Ascending aorta (tissue), 2 donors: ENCODE results near the gene COX6A1. TPM values are rescaled to one million over a fixed set of nuclear protein-coding genes. Genes with fewer than 3 reads are reported as not detected.

Experiments
- DNase-seq, 2 donors: peaks; one replicate each; pipeline ENCODE4 v3.0.0-alpha.2; 2019; ENCODE audit warnings: low spot score in 2 of 2
- H3K27ac ChIP-seq, 2 donors: fragments of 200-600 bp; sonication (generic); one replicate each; pipeline ENCODE4 v1.5.1; 2016 to 2017; ENCODE audit warnings: mild to moderate bottlenecking in 1 of 2
- H3K27me3 ChIP-seq: fragments of 200-600 bp; sonication (generic); one replicate; pipeline ENCODE4 v1.5.1; 2017
- H3K36me3 ChIP-seq, 2 donors: fragments of 200-600 bp; sonication (generic); one replicate each; pipeline ENCODE4 v1.5.1; 2016
- H3K4me1 ChIP-seq, 2 donors: fragments of 200-600 bp; sonication (generic); one replicate each; pipeline ENCODE4 v1.5.1; 2016 to 2017; ENCODE audit warnings: mild to moderate bottlenecking in 1 of 2
- H3K4me3 ChIP-seq, 2 donors: fragments of 200-600 bp; sonication (generic); one replicate each; pipeline ENCODE4 v1.5.1; 2016 to 2017; ENCODE audit warnings: mild to moderate bottlenecking in 1 of 2
- H3K9me3 ChIP-seq, 2 donors: fragments of 200-600 bp; sonication (generic); one replicate each; pipeline ENCODE4 v1.5.1; 2016
- intact Hi-C: fragments of 100-400 bp; cut with DNase I; formaldehyde crosslinking; loops from one replicate; pipeline ENCODE4 v1.15.1; 2023
- total RNA-seq: library from RNA; depleted of rRNA; stranded (reverse); fragments of >200 nt; gene quantifications from one replicate; pipeline ENCODE4 v1.1.0, GENCODE V29; 2016
- TF ChIP-seq, protein P1 (sequence below), 3 experiments: fragments of 200-600 bp in 2 of 3; fragments of 450-650 bp in 1 of 3; sonication (generic) in 2 of 3; IDR thresholded peaks; one replicate each; pipeline ENCODE4 v1.5.1; 2016 to 2019; ENCODE audit warnings: antibody characterized with exemption in 3 of 3, mild to moderate bottlenecking in 1 of 3, moderate library complexity in 1 of 3

Gene COX6A1
- total RNA-seq, 1 donor from 2014 or later = 686 TPM

DNA sequence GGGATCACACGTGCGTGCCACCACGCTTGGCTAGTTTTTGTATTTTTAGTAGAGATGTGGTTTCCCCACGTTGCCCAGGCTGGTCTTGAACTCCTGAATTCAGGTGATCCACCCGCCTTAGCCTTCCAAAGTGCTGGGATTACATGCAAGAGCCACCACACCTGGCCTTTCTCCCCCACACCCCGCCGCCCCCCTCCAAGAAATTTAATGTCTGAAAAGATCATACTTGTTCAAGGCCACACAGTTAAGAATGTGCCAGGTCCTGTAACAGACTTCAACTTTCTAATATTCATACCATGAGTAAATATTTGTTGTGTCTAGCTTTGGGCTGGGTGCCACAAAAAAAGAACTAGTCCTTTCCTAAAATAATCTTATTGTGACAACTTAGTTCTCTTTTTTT, 17.4 kb downstream of the COX6A1 start:
- DNase-seq = no peak
- Histone ChIP-seq H3K36me3 (peaks cover 46 to 49% of the 10 kb centered on the region in 2 donors), H3K27me3 (no peaks in the 10 kb centered on the region), H3K4me3 (no peak overlapping the region), H3K4me1 (no peaks in the 10 kb centered on the region), H3K27ac (no peak overlapping the region), H3K9me3 (no peaks in the 10 kb centered on the region)
- TF ChIP-seq, protein P1, sequence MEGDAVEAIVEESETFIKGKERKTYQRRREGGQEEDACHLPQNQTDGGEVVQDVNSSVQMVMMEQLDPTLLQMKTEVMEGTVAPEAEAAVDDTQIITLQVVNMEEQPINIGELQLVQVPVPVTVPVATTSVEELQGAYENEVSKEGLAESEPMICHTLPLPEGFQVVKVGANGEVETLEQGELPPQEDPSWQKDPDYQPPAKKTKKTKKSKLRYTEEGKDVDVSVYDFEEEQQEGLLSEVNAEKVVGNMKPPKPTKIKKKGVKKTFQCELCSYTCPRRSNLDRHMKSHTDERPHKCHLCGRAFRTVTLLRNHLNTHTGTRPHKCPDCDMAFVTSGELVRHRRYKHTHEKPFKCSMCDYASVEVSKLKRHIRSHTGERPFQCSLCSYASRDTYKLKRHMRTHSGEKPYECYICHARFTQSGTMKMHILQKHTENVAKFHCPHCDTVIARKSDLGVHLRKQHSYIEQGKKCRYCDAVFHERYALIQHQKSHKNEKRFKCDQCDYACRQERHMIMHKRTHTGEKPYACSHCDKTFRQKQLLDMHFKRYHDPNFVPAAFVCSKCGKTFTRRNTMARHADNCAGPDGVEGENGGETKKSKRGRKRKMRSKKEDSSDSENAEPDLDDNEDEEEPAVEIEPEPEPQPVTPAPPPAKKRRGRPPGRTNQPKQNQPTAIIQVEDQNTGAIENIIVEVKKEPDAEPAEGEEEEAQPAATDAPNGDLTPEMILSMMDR (IDR thresholded peaks at IDR 0.05) = no peak
- intact Hi-C loops = no loop called here

- Histone ChIP-seq H3K36me3 (peaks cover 57 to 63% of the 10 kb centered on the region in 2 donors), H3K4me1 (no peaks in the 10 kb centered on the region), H3K27ac (no peak overlapping the region), H3K4me3 (no peak overlapping the region), H3K9me3 (no peaks in the 10 kb centered on the region), H3K27me3 (no peaks in the 10 kb centered on the region)
- intact Hi-C loops = no loop called here
- no peak for DNase-seq
- TF ChIP-seq, protein P1 (IDR thresholded peaks at IDR 0.05) = no peak
These were observed 19.2 kb downstream of the COX6A1 start for GRCh38 chr12:120457133-120457532.

- Histone ChIP-seq H3K9me3 (no peaks in the 10 kb centered on the region), H3K27ac (no peak overlapping the region), H3K4me3 (no peak overlapping the region), H3K27me3 (no peaks in the 10 kb centered on the region), H3K4me1 (no peaks in the 10 kb centered on the region), H3K36me3 (peaks cover 86 to 93% of the 10 kb centered on the region in 2 donors)
- intact Hi-C loops = no loop called here
- no peak for DNase-seq
- TF ChIP-seq, protein P1 (IDR thresholded peaks at IDR 0.05) = no peak
These were observed 22.2 kb downstream of the COX6A1 start for GRCh38 chr12:120460157-120460556.

GRCh38 chr12:120462099-120462640, 24.3 kb downstream of the COX6A1 start:
- intact Hi-C loops = no loop called here
- Histone ChIP-seq H3K36me3 (peaks cover 78 to 85% of the 10 kb centered on the region in 2 donors), H3K27ac (no peak overlapping the region)

DNA sequence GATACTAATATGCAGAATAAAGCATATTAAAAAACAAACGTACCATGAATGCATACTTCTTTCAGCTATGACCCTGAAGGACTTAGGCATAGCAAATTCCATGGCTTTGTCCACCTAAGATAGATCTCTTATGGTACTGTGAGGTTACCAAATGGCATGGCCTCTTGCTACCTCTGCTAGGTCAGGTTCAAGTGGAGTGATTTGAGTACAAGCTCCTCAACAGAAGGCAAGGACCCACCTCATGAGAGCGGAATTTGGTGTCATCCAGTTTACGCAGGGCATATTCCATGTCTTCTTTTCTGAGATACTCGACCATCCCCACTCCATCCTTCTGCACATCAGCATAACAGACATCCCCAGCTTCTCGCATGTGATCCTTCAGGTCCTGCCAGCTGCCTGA, 25.8 kb downstream of the COX6A1 start:
- intact Hi-C loops = no loop called here
- H3K27me3 ChIP-seq = no peaks in the 10 kb centered on the region
- H3K4me3 ChIP-seq = no peak overlapping the region

More at GRCh38 chr12:120462099-120462640, 24.3 kb downstream of the COX6A1 start:
- Histone ChIP-seq H3K9me3 (no peaks in the 10 kb centered on the region), H3K4me1 (peaks cover 0 to 13% of the 10 kb centered on the region in 2 donors), H3K4me3 (no peak overlapping the region), H3K27me3 (no peaks in the 10 kb centered on the region)
- TF ChIP-seq, protein P1 (IDR thresholded peaks at IDR 0.05) = no peak
- no peak for DNase-seq

More for the DNA sequence above, 25.8 kb downstream of the COX6A1 start:
- H3K36me3 ChIP-seq = peaks cover 64 to 74% of the 10 kb centered on the region in 2 donors
- H3K4me1 ChIP-seq = peaks cover under 1 to 18% of the 10 kb centered on the region in 2 donors
- no peaks in the 10 kb centered on the region for H3K9me3 ChIP-seq
- H3K27ac ChIP-seq = no peak overlapping the region
- no peak for DNase-seq
- TF ChIP-seq, protein P1 (IDR thresholded peaks at IDR 0.05) = no peak
